Left ventricle myocardium inferior (tissue), 1 donor: ENCODE measurements around the gene LDB3. TPM values are rescaled to one million over a fixed set of nuclear protein-coding genes. Genes with fewer than 3 reads are reported as not detected.

Experiments
- DNase-seq: peaks from one replicate; pipeline ENCODE4 v3.0.0-alpha.2; 2020
- H3K27ac ChIP-seq: fragments of 200-600 bp; replicated peaks from 2 replicates; pipeline ENCODE4 v1.8.0; 2021
- H3K27me3 ChIP-seq: fragments of 200-600 bp; 2 replicates; pipeline ENCODE4 v1.8.0; 2021; ENCODE audit warnings: low read depth
- H3K36me3 ChIP-seq: fragments of 200-600 bp; 2 replicates; pipeline ENCODE4 v1.8.0; 2021
- H3K4me1 ChIP-seq: fragments of 200-600 bp; 2 replicates; pipeline ENCODE4 v1.8.0; 2021
- H3K4me3 ChIP-seq: fragments of 200-600 bp; 2 replicates; pipeline ENCODE4 v1.8.0; 2021; ENCODE audit warnings: mild to moderate bottlenecking, moderate library complexity
- H3K9me3 ChIP-seq: fragments of 200-600 bp; replicated peaks from 2 replicates; pipeline ENCODE4 v1.8.0; 2021
- intact Hi-C: fragments of 100-400 bp; cut with micrococcal nuclease; formaldehyde crosslinking; loops from one replicate; pipeline ENCODE4 v1.11.0; 2022
- total RNA-seq: library from RNA; stranded (reverse); fragmentation: NEBNext Ultra II Directional; extraction: Animal tissue kit (Norgen Biotek cat#: 25700); gene quantifications from one replicate; pipeline ENCODE4 v1.2.1, GENCODE V29; 2021
- TF ChIP-seq, protein P1 (sequence below): fragments of 200-600 bp; IDR thresholded peaks from 2 replicates; pipeline ENCODE4 v1.8.0; 2021; ENCODE audit warnings: antibody characterized with exemption, mild to moderate bottlenecking, borderline replicate concordance
- donor health status: DM: no; HTN: yes; CAD: no; lungs with severe emphysema.

Gene LDB3
- total RNA-seq, 1 donor from 2014 or later = 1,542 TPM

DNA sequence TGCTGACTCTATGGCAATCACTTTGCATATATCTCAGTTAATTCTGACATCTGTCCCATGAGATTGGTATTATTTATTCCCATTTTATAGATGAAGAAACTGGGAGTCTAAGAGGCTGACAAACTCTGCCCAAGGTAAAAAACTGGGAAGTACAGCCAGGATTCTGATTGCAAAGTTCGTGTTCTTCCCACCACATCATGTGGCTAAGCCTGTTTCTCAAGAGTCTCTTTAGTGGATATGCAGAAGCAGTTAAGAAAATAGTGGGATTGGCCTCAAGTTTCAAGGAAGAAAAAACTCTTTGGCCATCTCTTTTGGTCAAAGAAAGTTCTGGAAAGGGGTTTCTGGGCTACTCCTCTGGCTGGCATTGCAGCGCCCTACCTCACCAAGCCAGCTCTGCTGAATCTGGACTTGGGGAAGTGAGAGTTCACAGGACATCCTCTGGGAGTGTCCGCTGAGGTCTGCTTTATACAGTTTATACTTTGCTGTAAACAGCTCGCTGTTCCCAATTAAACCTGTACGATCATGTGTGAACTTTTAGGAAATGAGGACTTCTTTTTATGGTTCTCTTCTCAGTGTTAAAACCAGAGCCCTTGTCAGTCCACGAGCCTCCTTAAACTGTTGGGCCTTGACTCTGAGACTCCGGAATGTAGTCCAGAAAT is 75.9 kb downstream of the LDB3 start:
- TF ChIP-seq, protein P1, sequence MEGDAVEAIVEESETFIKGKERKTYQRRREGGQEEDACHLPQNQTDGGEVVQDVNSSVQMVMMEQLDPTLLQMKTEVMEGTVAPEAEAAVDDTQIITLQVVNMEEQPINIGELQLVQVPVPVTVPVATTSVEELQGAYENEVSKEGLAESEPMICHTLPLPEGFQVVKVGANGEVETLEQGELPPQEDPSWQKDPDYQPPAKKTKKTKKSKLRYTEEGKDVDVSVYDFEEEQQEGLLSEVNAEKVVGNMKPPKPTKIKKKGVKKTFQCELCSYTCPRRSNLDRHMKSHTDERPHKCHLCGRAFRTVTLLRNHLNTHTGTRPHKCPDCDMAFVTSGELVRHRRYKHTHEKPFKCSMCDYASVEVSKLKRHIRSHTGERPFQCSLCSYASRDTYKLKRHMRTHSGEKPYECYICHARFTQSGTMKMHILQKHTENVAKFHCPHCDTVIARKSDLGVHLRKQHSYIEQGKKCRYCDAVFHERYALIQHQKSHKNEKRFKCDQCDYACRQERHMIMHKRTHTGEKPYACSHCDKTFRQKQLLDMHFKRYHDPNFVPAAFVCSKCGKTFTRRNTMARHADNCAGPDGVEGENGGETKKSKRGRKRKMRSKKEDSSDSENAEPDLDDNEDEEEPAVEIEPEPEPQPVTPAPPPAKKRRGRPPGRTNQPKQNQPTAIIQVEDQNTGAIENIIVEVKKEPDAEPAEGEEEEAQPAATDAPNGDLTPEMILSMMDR = no peak
- Histone ChIP-seq H3K4me1 (peaks cover 17% of the 10 kb centered on the region), H3K36me3 (no peaks in the 10 kb centered on the region), H3K4me3 (no peak overlapping the region), H3K27ac (peak overlapping the region; percentile 28), H3K9me3 (no peaks in the 10 kb centered on the region), H3K27me3 (peaks cover 72% of the 10 kb centered on the region)
- DNase-seq = no peak
- intact Hi-C loops = no loop called here

DNA sequence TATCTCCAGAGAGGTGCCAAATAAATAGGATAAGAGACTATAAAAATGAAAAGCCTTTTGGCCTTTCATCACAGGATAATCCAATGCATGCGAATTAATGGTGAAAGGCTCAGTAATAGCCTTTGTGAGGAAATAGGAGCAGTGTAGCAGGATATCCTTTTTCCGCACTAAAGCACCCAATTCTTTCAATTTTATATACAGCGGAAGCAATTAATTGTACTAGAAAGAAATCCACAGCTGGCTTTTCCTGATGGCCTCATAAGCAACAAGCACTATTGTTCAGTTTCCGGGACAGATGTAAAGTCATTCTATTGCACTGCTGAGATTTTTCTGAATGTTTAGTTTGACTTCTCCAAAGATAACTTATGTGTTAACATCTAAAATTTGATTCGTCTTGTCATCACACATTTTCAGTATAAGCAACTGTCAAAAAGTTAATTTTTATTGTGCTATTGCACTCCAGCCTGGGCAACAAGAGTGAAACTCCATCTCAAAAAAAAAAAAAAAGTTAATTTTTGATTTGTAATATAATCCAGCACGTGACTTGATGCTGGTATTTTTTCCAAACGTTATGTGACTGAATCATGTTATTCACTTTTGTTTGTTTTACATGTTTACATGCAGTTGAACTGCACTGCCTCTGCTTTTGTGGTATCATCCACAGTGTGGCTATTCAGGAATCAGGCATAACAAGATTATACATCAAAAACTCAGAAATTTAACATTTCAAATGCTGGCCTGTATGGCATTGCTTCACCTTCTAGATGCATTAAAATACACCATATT is 79.7 kb downstream of the LDB3 start:
- no peaks in the 10 kb centered on the region for H3K9me3 ChIP-seq
- H3K27ac ChIP-seq = no peak overlapping the region
- TF ChIP-seq, protein P1 = no peak
- H3K27me3 ChIP-seq = peaks cover 63% of the 10 kb centered on the region
- no peak for DNase-seq
- intact Hi-C loops = no loop called here
- no peak overlapping the region for H3K4me3 ChIP-seq
- H3K4me1 ChIP-seq = peaks cover 25% of the 10 kb centered on the region
- H3K36me3 ChIP-seq = no peaks in the 10 kb centered on the region

DNA sequence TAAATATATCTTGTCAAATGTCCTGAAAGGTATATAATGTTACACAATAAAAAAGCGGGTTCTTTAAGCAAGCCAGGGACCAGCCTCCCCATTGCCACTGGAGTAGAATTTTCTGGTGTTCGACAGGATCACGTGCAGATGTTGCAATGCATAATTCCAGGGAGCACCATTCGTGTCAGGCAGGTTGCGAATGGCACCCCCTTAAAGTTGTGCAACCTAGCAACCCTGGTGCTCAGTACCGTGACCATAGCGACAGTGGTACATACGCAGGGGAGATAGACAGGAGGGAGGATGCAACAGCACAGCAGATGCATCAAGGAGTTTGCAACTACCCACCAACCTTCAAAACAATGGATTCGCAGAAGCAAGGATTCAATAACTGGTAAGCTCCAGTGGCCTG is 81.5 kb downstream of the LDB3 start:
- TF ChIP-seq, protein P1 = no peak
- Histone ChIP-seq H3K9me3 (no peaks in the 10 kb centered on the region), H3K4me1 (peaks cover 34% of the 10 kb centered on the region), H3K27me3 (peaks cover 58% of the 10 kb centered on the region), H3K27ac (no peak overlapping the region), H3K36me3 (no peaks in the 10 kb centered on the region), H3K4me3 (no peak overlapping the region)
- intact Hi-C loops = no loop called here
- no peak for DNase-seq

DNA sequence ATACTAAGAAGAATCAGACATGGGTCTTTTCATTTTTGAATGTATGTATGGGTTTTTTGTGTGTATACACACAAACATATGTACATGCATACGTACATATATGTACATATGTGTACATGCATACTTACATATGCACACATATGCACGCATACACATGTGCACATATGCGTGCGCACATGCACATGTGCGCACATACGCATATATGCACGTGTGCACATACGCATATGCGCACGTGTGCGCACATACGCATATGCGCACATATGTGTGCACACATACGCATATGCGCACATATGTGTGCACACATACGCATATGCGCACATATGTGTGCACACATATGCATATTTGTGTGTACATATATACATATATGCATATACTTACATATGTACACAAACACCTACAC is 83.2 kb downstream of the LDB3 start:
- Histone ChIP-seq H3K9me3 (no peaks in the 10 kb centered on the region), H3K27ac (no peak overlapping the region), H3K4me3 (no peak overlapping the region), H3K27me3 (peaks cover 54% of the 10 kb centered on the region), H3K4me1 (peaks cover 47% of the 10 kb centered on the region), H3K36me3 (no peaks in the 10 kb centered on the region)
- TF ChIP-seq, protein P1 = no peak
- no peak for DNase-seq
- intact Hi-C loops = no loop called here

DNA sequence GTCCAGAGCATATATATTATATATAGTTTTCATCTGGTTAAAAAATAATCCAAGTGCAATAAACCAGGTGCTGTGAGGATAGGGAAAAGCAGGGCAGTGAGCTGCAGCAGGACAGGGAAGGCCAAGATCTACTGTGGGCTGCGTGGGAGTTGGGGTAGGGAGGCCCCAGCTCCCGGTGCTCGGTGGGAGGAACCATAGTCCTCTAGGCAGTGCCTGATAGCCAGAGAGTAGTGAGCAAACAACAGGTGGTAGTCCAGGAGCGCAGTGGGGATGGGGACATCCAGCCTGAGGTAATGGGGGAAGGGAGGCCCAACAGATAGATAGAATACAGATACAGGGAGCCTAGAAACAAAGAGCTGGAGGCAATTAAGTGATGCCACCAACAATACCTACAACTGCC is 84.0 kb downstream of the LDB3 start:
- peak overlapping the region; percentile 99 for H3K27ac ChIP-seq
- TF ChIP-seq, protein P1 = no peak
- H3K27me3 ChIP-seq = peaks cover 57% of the 10 kb centered on the region
- intact Hi-C loops = no loop called here
- H3K36me3 ChIP-seq = no peaks in the 10 kb centered on the region
- peaks cover 51% of the 10 kb centered on the region for H3K4me1 ChIP-seq
- H3K4me3 ChIP-seq = no peak overlapping the region
- H3K9me3 ChIP-seq = no peaks in the 10 kb centered on the region
- no peak for DNase-seq
